NCI-H524 (cell line): Measurements from ENCODE around the gene SEC31A.
"Not testable (repeated sequence)": the region's sequence is repeated elsewhere in the genome, so short reads cannot be mapped to it uniquely, and the experiment has no call there.

Source experiments
- DNase-seq, 2 experiments: peaks; one replicate each; lab custom pipeline; 2025; lab: John Stamatoyannopoulos, UW

The SEC31A gene, protein sequence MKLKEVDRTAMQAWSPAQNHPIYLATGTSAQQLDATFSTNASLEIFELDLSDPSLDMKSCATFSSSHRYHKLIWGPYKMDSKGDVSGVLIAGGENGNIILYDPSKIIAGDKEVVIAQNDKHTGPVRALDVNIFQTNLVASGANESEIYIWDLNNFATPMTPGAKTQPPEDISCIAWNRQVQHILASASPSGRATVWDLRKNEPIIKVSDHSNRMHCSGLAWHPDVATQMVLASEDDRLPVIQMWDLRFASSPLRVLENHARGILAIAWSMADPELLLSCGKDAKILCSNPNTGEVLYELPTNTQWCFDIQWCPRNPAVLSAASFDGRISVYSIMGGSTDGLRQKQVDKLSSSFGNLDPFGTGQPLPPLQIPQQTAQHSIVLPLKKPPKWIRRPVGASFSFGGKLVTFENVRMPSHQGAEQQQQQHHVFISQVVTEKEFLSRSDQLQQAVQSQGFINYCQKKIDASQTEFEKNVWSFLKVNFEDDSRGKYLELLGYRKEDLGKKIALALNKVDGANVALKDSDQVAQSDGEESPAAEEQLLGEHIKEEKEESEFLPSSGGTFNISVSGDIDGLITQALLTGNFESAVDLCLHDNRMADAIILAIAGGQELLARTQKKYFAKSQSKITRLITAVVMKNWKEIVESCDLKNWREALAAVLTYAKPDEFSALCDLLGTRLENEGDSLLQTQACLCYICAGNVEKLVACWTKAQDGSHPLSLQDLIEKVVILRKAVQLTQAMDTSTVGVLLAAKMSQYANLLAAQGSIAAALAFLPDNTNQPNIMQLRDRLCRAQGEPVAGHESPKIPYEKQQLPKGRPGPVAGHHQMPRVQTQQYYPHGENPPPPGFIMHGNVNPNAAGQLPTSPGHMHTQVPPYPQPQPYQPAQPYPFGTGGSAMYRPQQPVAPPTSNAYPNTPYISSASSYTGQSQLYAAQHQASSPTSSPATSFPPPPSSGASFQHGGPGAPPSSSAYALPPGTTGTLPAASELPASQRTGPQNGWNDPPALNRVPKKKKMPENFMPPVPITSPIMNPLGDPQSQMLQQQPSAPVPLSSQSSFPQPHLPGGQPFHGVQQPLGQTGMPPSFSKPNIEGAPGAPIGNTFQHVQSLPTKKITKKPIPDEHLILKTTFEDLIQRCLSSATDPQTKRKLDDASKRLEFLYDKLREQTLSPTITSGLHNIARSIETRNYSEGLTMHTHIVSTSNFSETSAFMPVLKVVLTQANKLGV

DNA sequence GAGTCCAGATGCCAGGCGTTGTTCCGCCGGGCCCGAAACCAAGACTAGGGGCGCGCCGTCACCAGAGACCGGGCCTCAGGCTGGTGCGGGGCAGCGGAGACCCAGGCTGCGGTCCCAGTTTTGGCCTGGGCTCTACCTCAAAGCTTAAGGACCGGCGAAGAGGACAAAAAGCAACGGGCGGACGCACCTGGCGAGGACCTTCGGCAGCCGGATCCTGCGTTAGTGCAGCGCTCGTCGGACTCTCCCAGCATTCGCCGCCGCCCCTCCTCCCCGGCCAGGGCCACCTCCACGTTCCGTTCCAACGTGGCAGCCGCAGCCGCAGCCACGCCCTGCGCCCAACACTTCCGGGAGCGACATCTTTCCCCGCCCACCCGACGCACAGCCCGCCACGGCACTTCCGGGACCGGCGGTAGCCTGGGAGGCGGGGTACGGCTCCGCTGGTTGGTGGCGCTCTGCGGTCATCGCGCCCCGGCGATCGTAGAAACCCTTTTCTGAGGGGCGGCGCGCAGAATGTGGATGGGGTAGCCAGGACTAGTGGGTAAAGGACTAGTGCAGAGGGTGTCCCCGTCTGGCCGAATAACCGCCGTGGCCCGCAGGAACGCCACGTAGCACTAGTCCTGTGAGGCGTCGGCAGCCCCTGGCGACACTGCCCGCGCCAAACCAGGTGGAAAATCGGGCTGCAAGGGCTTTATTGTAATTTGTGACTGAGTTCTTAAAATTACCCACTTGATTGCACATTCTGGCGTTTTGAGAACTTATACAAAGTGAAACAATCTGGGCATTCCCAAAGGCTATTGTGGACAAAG lies at the start of gene SEC31A:
TSS of gene SEC31A (minus strand) at position 253 of the 806 bp plus-strand sequence. CDS start 9,217 bp downstream, outside the sequence.
- peak; percentile 74 to 80 for DNase-seq

DNA sequence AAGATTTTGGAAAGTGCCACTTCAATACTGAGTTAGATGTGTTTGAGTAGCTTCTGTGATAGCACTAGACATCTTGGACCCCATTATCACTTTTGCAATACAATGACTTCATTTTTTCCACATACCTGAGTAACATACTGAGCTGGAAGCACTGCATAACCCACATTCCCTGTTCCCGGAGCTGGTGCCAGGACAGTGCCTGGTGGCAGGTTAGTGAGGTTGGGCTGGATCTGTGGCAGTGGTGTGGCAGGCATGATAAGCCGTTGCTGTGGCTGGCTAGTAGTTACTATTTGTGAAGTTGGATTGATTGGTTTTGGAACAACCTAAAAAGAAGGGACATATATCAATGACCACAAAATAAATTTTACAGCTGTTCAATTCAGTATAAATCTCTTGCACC lies 48.5 kb upstream of the SEC31A start:
- DNase-seq: no peak

DNA sequence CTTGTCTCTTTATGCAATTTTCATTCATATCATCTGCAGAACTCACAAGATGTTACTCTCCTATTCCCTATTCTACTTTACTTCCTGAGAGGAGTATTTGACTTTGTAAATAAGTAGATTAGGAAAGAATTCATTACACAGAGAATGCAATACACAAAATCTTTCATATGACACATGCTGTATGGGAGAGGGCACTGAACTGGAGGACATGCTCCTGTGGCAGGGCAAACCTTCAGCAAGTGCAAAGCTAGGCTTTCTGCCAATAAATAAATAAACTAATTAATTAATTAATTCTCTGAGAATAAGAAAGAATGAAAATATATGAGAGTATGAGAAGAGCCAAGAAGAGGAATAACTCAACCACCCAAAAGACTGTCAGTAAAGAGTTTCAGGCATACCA lies 43.5 kb upstream of the SEC31A start:
- DNase-seq: no peak

DNA sequence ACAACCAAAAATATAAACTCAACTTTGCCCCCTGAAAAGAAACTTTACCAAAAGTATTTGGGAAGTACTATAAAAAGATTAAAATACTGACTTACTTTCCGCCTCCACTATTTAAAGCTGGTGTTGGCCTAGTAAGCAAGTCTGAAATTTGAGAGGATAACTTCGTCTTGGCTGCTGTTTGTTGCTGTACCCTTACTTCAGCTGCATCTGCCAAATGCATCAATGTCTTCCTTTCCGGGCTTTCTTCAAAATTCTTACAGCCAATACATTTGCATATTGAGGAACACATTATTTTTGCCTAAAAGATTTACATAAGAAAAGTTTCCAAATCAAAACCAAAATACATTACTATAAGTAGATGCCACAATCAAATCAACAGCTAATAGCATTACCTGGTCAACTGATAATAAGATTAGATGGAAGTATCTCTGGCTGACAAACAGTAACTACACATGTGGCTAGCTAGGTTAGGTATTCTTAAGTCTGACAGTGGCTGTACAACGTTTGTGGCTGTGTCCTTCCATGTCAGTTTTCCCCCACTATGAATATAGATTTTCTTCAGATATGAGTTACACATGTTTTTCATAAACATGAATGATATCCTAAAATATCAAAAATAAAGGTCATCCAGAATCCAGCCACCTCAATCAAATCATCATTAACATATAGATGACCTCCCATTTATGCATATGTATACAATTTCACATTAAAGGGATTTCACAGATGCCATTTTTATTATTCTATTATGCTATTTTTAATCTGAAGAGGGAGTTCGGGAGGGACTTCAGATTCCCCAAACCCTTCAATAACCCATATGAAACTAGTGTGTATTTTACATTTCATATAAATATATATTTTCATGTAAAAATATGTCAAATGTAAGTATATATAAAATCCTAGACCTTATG lies 40.1 kb upstream of the SEC31A start:
- no peak for DNase-seq

DNA sequence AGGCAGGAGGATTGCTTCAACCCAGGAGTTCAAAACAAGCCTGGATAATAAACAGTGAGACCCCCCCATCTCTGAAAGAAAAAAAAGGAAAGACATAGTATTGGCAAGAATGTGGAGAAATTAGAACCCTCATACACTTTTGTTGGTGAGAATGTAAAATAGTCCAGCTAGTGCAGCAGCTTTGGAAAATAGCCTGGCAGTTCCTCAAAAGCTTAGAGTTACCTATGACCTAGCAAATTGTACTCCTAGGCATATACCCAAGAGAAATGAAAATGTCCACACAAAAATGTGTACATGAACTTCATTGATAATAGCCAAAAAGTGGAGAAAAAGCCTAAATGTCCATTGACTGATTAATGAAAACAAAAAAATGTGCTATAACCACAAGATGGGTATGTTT lies 30.8 kb upstream of the SEC31A start:
- DNase-seq: no peak

DNA sequence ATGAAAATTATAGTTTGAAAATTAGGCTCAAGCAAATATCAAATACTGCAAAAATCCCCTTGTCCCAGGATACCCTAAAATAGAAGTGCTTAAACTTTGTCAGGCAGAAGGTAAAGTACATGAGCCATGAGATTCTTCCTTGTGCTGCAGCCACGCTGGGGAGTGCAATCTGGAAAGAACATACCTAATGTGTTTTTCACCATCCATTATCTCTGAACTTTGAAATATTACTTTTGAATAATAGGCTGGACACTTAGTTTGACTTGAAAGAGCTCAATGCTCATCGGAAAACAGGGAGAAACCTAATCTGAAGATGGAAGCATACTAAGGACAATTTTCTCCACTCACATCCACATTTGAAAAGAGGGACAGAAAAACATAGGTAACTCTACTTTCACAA lies 28.4 kb upstream of the SEC31A start:
- DNase-seq: no peak

DNA sequence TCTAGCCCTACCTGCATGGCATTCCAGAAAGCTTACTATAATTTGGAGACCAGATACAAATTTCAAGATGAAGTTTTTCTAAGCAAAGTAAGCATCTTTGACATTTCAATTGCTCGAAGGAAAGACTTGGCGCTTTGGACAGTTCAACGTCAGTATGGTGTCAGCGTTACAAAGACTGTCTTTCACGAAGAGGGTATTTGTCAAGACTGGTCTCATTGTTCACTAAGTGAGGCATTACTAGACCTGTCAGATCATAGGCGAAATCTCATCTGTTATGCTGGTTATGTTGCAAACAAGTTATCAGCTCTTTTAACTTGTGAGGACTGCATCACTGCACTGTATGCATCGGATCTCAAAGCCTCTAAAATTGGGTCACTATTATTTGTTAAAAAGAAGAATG lies 27.1 kb upstream of the SEC31A start:
- no peak for DNase-seq

DNA sequence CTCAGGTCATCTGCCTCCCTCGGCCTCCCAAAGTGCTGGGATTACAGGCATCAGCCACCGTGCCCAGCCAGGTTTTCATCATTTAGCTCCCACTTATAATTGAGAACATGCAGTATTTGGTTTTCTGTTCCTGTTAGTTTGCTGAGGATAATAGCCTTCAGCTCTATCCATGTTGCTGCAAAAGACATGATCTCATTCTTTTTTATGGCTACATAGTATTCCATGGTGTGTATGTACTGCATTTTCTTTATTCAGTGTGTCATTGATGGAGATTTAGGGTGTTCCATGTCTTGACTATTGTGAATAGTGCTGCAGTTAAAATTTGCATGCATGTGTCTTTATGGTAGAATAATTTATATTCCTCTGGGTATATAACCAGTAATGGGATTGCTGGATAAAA lies 23.0 kb upstream of the SEC31A start:
- DNase-seq: not testable (repeated sequence)

DNA sequence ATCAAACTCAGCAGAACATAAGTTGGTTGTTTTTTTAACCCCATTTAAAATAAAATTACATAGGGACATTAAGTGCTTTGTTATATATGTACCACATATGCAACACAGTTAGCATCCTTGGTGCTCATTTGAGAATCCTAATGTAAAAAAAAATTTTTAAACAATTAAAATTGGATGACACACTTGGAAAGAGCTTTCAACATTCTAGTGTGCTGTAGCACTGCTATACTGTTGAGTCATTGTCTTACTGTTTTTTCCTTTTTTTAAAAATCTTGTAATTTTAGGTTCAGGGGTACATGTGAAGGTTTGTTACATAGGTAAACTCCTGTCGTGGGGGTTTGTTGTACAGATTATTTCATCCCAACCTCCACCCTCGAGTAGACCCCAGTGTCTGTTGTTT lies 22.4 kb upstream of the SEC31A start:
- no peak for DNase-seq

DNA sequence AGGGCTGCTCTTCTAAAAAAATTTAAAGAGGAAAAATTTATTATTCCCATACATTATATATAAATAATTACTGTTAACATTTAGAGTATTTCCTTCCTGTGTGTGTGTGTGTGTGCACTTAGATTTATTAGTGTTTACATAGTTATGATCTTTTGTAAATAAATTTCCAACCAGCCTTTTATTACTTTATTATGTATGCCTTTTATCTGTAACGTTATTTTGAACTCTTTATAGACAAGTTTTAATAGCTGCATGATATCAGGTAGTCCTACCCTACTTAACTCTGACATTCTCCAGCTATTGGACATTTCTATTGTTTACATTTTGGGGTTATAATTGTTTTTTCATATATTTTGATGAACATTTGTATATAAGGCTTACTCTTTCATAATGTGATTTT lies 18.4 kb upstream of the SEC31A start:
- DNase-seq: no peak

DNA sequence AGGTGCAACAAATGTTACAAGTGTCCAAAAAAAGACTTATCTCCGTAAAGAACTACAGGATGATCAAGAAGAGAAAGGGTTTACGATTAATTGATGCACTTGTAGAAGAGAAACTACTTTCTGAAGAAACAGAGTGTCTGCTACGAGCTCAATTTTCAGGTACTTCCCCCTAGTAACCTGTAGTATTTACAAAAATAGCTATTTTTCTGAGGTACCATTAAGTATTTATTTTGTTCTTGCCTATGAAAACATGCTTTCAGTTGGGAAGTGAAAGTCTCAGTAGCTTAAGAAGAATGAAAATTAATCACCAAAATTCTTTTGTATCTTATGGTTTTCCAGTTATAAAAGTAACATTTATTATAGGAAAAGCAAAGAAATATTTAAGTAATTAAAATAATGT lies 15.5 kb upstream of the SEC31A start:
- no peak for DNase-seq

DNA sequence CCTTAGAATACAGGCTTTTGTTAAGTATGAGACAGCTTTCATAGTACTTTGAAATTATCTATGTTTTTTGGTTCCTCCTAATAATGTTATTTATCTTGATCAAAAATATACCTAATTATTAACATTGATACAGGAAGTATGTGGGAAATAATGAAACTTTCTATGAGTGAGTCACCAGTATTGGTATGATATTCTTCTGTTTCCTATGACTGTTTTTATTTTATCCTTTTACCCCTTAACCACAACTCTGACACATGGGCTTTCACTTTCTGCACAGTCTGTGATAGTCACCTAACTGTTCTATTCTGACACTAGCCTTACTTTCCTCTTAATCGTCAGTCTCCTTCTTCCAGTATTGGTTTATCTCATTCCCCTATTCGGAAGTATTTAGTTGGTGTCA lies 14.3 kb upstream of the SEC31A start:
- DNase-seq: no peak

DNA sequence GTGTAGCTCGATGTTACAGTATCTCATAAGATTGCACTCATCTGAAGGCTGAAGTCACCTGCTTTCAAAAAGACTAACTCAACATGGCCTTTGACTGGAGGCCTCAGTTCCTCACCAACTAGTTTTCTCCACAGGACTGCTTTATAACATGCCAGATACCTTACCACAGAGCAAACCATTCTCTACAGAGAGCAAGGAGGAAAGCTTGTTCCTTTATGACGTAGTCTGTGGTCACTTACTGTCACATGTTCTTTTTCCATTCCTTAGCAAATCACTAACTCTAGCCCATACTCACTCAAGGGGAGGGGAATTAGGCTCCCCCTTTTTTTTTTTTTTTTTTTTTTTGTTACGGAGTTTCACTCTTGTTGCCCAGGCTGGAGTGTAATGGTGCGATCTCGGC lies 12.8 kb upstream of the SEC31A start:
- no peak for DNase-seq

DNA sequence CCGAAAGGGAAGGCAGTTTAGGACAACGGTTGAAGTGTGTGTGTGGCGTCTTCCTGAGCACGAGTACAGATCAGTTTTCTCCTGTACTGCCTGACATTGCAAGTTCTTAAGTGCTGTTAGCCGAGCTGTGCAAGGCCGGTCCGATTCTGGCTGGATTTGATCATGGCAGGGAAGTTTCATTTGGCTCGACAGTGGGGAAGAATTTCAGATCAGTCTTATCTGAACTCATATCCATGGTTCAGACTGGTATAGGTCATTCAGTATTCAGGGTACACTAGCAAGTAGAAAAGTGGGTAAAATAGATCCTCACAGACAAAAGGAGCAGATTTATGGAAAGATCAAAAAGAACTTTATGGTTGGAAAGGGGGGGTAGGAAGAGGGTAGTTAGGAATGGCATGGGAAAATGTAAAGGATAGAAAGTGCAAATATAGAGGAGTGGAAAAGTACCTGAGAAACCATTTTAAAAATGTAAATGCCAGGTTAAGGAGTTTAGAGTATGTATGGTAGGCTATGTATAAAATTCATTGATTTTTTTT lies 10.3 kb upstream of the SEC31A start:
- no peak for DNase-seq

DNA sequence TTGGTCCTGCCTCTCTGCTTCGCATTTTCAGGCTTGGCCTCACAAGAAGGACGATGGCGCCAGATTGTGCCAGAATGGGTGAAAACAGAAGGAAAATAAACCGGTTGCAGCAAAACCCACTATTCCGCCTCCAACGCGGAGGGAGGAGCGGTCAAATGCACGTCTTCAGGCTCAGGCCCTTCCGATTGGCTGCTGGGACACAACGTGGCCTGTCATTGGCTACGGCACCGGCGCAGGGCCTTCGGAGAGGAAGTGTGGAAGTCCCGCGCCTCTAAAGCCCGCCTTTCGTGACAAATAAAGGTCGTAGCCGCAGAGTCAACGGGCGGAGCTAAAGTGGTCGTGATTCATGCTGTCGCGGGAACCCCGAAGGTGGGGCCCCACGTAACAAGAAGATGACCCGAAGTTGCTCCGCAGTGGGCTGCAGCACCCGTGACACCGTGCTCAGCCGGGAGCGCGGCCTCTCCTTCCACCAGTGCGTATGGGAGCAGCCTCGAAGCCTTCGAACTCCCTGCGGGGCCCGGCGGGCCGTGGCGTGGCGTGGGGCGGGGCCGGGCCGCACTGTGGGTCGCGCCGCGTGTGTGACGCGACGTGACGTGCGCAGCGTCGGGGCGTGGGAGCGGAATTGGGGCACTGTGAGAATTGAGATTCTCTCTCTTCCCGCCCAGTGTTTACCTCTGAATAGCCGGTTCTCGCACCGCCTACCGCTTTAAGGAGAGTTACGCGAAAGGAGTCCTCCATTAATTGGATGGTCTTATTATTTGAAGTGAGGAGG lies 9.6 kb upstream of the SEC31A start, which contains the start of gene THAP9:
TSS of gene THAP9 (plus strand) at position 325 of the 772 bp plus-strand sequence. CDS start at position 393, 68 bp downstream.
- DNase-seq: peak; percentile 93 to 94

DNA sequence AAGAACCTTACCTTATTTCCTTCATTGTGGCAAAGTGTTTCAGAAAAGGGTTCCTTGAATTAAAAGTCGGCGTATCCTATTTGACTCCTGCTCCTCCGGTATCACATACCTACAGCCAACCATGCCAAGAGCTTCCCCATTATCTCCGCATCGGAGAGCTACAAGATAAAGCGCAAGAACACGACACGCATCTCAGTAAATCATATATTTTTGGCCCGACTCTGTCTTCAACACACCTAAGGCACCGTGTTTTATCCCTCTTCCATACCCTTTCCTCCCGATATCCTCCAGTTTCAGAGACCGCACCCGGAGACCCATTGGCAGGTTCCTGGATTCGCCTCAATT lies 9.1 kb upstream of the SEC31A start:
- peak in 1 of 2 experiments; percentile 48 for DNase-seq

DNA sequence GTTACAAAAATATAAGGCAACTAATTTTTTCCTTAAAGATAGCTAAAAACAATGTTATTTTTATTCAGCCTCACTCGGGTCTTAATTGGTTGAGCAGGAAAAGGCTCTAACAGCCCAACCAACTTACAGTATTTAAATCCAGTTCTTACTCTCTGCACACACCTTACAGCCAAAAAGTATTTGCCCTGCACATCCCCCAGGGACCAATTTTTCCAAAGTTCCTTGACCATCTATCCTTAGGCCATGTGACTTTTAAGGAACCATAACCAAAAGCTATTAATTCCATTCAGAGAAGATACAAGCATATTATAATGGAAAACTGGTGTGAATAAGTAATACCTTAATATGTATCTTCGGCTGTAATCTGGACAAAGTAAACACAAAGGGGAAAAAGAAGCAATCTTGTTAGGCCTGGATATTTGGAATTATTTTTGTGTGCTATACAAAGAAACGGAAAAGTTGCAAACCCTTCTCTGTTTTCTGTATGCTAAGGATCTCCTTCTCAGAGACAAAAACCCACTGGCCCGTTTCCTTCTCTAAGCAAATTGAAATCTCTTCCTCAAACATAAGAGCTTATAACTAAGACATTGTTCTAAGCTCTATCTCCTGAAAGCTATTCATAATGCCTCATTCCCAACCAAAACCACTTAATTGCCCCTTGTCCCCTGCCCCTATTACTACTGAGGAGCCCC lies 8.6 kb upstream of the SEC31A start:
- DNase-seq: no peak

DNA sequence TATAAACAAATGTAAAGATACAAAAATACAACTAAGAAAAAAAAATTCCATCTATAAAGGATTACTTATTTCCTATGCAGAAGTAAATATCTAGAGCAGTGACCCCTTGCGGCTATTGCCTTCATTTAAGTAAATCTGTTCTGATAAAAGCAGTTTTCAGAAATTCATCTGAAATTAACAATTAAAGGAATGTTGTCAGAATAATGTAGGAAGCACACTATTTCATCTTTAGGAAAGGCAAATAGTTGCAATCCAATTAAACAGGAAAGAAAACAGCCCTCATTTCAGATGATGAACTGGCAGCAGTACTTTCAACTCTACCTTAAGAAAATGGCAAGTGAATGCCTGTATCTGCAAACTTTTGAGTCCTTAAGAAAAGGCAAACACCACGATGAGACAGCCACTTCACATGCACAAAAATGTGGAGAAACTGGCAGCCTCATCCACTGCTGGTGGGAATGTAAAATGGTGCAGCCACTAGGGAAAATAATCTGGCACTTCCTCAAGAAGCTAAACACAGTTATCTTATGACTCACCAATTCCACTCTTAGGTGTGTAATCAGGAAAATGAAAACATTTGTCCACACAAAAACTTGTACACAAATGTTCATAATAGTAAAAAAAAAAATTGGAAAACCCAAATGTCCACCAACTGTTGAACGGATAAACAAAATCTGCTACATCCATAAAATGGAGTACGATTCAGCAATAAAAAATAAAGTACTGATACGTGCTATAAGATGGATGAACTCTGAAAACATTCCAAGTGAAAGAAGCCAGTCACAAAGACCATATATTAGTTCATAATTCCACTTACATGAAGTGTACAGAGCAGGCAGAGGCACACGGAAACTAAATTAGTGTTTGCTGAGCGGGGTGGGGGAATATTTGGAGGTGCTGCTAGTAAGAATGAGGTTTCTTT lies 7.6 kb upstream of the SEC31A start:
- no peak for DNase-seq
